Spleen (tissue), 7 donors: ENCODE measurements around the gene PDXDC1.
"Not testable (repeated sequence)": the region's sequence is repeated elsewhere in the genome, so short reads cannot be mapped to it uniquely, and the experiment has no call there.

ENCODE experiments used
- POLR2A ChIP-seq, 3 donors: fragments of 450-650 bp; IDR thresholded peaks; one replicate each; pipeline ENCODE4 v1.5.1; 2017; ENCODE audit warnings: antibody characterized with exemption in 3 of 3, mild to moderate bottlenecking in 1 of 3
- POLR2AphosphoS5 ChIP-seq, 3 donors: sonication (generic); formaldehyde crosslinking; IDR thresholded peaks; one replicate each; pipeline ENCODE4 v1.5.1; 2017; ENCODE audit warnings: antibody characterized with exemption in 3 of 3
- TF ChIP-seq, protein P1 (sequence below), 11 experiments: fragments of 200-600 bp in 7 of 11; fragments of 450-650 bp in 4 of 11; sonication (generic) in 4 of 11; IDR thresholded peaks in 8 of 11; conservative IDR thresholded peaks in 3 of 11; 1 replicate in 7 of 11; 2 replicates in 4 of 11; pipeline versions ENCODE4 v1.4.0 to v1.8.0; 2016 to 2021; ENCODE audit warnings: antibody characterized with exemption in 11 of 11, inconsistent platforms in 4 of 11, mild to moderate bottlenecking in 1 of 11
- donor health status: DM: no; HTN: no; CAD: no; lungs with moderate emphysema.
- donor health status: DM: no; HTN: no; CAD: no.
- donor health status: DM: no; HTN: no; CAD: no.

DNA sequence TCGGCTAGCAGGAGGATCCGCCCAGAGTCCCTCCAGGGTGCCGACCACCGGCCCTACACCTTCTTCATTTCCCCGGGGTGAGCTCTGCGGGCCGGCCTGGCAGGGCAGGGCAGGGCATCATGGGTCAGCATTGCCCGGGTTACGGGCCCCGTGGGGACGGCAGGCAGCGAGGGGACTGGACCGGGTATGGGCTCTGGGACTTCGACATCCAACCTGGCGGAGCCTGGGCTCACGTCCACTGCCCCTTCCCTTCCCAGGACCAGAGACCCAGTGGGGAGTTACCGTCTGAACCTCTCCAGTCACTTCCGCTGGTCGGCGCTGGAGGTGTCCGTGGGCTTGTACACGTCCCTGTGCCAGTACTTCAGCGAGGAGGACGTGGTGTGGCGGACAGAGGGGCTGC is 44.6 kb upstream of the PDXDC1 start:
- TF ChIP-seq, protein P1, sequence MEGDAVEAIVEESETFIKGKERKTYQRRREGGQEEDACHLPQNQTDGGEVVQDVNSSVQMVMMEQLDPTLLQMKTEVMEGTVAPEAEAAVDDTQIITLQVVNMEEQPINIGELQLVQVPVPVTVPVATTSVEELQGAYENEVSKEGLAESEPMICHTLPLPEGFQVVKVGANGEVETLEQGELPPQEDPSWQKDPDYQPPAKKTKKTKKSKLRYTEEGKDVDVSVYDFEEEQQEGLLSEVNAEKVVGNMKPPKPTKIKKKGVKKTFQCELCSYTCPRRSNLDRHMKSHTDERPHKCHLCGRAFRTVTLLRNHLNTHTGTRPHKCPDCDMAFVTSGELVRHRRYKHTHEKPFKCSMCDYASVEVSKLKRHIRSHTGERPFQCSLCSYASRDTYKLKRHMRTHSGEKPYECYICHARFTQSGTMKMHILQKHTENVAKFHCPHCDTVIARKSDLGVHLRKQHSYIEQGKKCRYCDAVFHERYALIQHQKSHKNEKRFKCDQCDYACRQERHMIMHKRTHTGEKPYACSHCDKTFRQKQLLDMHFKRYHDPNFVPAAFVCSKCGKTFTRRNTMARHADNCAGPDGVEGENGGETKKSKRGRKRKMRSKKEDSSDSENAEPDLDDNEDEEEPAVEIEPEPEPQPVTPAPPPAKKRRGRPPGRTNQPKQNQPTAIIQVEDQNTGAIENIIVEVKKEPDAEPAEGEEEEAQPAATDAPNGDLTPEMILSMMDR (IDR thresholded peaks at IDR 0.05 in 8 of 11, conservative IDR thresholded peaks at IDR 0.05 in 3 of 11): not testable (repeated sequence)
- TF ChIP-seq POLR2A, POLR2AphosphoS5 (IDR thresholded peaks at IDR 0.05): not testable (repeated sequence)
